H9 (cell line): ENCODE results near the gene SRSF7. TPM values are rescaled to one million over a fixed set of nuclear protein-coding genes. Genes with fewer than 3 reads are reported as not detected.

Experiments
- DNase-seq: peaks from one replicate; pipeline ENCODE4 v3.0.0-alpha.2; 2017
- H2AFZ ChIP-seq: one replicate; pipeline ENCODE4 v1.6.1; 2013; ENCODE audit warnings: mild to moderate bottlenecking, low read length, control low read depth, moderate library complexity
- H2AK5ac ChIP-seq: 2 replicates; pipeline ENCODE4 v1.6.1; 2013; ENCODE audit warnings: low read length, control low read depth, mixed read lengths; ENCODE audit not compliant: insufficient read length
- H2BK120ac ChIP-seq: one replicate; pipeline ENCODE4 v1.6.1; 2013; ENCODE audit warnings: low read depth, mild to moderate bottlenecking, low read length, control low read depth, inconsistent platforms; ENCODE audit not compliant: poor library complexity, severe bottlenecking
- H2BK12ac ChIP-seq: 2 replicates; pipeline ENCODE4 v1.6.1; 2013; ENCODE audit warnings: low read length, control low read depth, mixed read lengths, low read depth; ENCODE audit not compliant: insufficient read length
- H2BK15ac ChIP-seq: 2 replicates; pipeline ENCODE4 v1.6.1; 2013; ENCODE audit warnings: low read depth, low read length, control low read depth
- H2BK20ac ChIP-seq: one replicate; pipeline ENCODE4 v1.6.1; 2013; ENCODE audit warnings: low read depth, mild to moderate bottlenecking, low read length, control low read depth, inconsistent platforms; ENCODE audit not compliant: poor library complexity, severe bottlenecking
- H2BK5ac ChIP-seq: 2 replicates; pipeline ENCODE4 v1.6.1; 2013; ENCODE audit warnings: low read length, control low read depth, mixed read lengths; ENCODE audit not compliant: insufficient read length
- H3K14ac ChIP-seq: 2 replicates; pipeline ENCODE4 v1.6.1; 2013; ENCODE audit warnings: low read length, control low read depth; ENCODE audit not compliant: insufficient read depth
- H3K18ac ChIP-seq: 2 replicates; pipeline ENCODE4 v1.6.1; 2013; ENCODE audit warnings: low read depth, mild to moderate bottlenecking, mixed read lengths, low read length, control low read depth; ENCODE audit not compliant: insufficient read length
- H3K23ac ChIP-seq: 2 replicates; pipeline ENCODE4 v1.6.1; 2013; ENCODE audit warnings: low read length, control low read depth, mixed read lengths, low read depth; ENCODE audit not compliant: insufficient read length
- H3K23me2 ChIP-seq: 2 replicates; pipeline ENCODE4 v1.6.1; 2013; ENCODE audit warnings: low read depth, mild to moderate bottlenecking, mixed read lengths, low read length, control low read depth; ENCODE audit not compliant: insufficient read length, poor library complexity, severe bottlenecking
- H3K27ac ChIP-seq: 2 replicates; pipeline ENCODE4 v1.5.1; 2013; ENCODE audit warnings: low read length, control low read depth, mixed read lengths, low read depth; ENCODE audit not compliant: insufficient read length
- H3K27me3 ChIP-seq: 2 replicates; pipeline ENCODE4 v1.6.1; 2013; ENCODE audit warnings: low read length, control low read depth, inconsistent platforms; ENCODE audit not compliant: insufficient read depth
- H3K4ac ChIP-seq: 2 replicates; pipeline ENCODE4 v1.6.1; 2013; ENCODE audit warnings: low read depth, mild to moderate bottlenecking, control low read depth, inconsistent platforms, low read length, moderate library complexity
- H3K4me1 ChIP-seq: 2 replicates; pipeline ENCODE4 v1.6.1; 2013; ENCODE audit warnings: low read length, control low read depth, inconsistent platforms; ENCODE audit not compliant: insufficient read depth
- H3K4me2 ChIP-seq: 2 replicates; pipeline ENCODE4 v1.6.1; 2013; ENCODE audit warnings: low read length, control low read depth, mixed read lengths; ENCODE audit not compliant: insufficient read length, insufficient read depth
- H3K56ac ChIP-seq: 2 replicates; pipeline ENCODE4 v1.6.1; 2013; ENCODE audit warnings: low read depth, mild to moderate bottlenecking, mixed read lengths, low read length, control low read depth; ENCODE audit not compliant: insufficient read length
- H3K79me1 ChIP-seq: 2 replicates; pipeline ENCODE4 v1.6.1; 2013; ENCODE audit warnings: low read depth, mild to moderate bottlenecking, moderate library complexity, low read length, control low read depth, inconsistent platforms; ENCODE audit not compliant: insufficient read depth, poor library complexity, severe bottlenecking
- H3K79me2 ChIP-seq: 2 replicates; pipeline ENCODE4 v1.6.1; 2013; ENCODE audit warnings: low read length, control low read depth, inconsistent platforms; ENCODE audit not compliant: insufficient read depth
- H3K9ac ChIP-seq: 2 replicates; pipeline ENCODE4 v1.6.1; 2013; ENCODE audit warnings: low read length, control low read depth, mixed read lengths; ENCODE audit not compliant: insufficient read length; ENCODE audit errors: extremely low read depth
- H3K9me3 ChIP-seq: one replicate; pipeline ENCODE4 v1.6.1; 2013; ENCODE audit warnings: low read depth, low read length, inconsistent platforms; ENCODE audit not compliant: control insufficient read depth
- H3T11ph ChIP-seq: one replicate; pipeline ENCODE4 v1.6.1; 2013; ENCODE audit warnings: mild to moderate bottlenecking, low read length, control low read depth, inconsistent platforms
- H4K20me1 ChIP-seq: one replicate; pipeline ENCODE4 v1.6.1; 2013; ENCODE audit not compliant: control insufficient read depth, insufficient read length, insufficient read depth
- H4K5ac ChIP-seq: 2 replicates; pipeline ENCODE4 v1.6.1; 2013; ENCODE audit warnings: low read depth, mild to moderate bottlenecking, mixed read lengths, low read length, control low read depth; ENCODE audit not compliant: insufficient read length
- H4K8ac ChIP-seq: replicated peaks from 2 replicates; pipeline ENCODE4 v1.6.1; 2013; ENCODE audit warnings: low read length, control low read depth, mixed read lengths, low read depth; ENCODE audit not compliant: insufficient read length
- H4K91ac ChIP-seq: 2 replicates; pipeline ENCODE4 v1.6.1; 2013; ENCODE audit warnings: low read depth, mild to moderate bottlenecking, moderate library complexity, mixed read lengths, low read length, control low read depth; ENCODE audit not compliant: insufficient read length
- H3K27ac Mint-ChIP-seq, 3 experiments: 2 replicates in 2 of 3; 3 replicates in 1 of 3; pipeline ENCODE4 v1.8.0; 2020 to 2021; ENCODE audit warnings: mixed read lengths in 3 of 3, mild to moderate bottlenecking in 1 of 3, moderate library complexity in 1 of 3
- H3K27me3 Mint-ChIP-seq: 2 replicates; pipeline ENCODE4 v1.8.0; 2021; ENCODE audit warnings: low read depth, mild to moderate bottlenecking, moderate library complexity, mixed read lengths
- H3K36me3 Mint-ChIP-seq, 3 experiments: 2 replicates in 2 of 3; 3 replicates in 1 of 3; pipeline ENCODE4 v1.8.0; 2020 to 2021; ENCODE audit warnings: low read depth in 3 of 3, mixed read lengths in 3 of 3; ENCODE audit not compliant: insufficient read depth in 1 of 3
- H3K4me1 Mint-ChIP-seq, 2 experiments: 2 replicates each; pipeline ENCODE4 v1.8.0; 2020; ENCODE audit warnings: mixed read lengths in 2 of 2
- H3K4me3 Mint-ChIP-seq, 2 experiments: 2 replicates in 1 of 2; 3 replicates in 1 of 2; pipeline ENCODE4 v1.8.0; 2020 to 2021; ENCODE audit warnings: mild to moderate bottlenecking in 2 of 2, mixed read lengths in 2 of 2, moderate library complexity in 1 of 2
- H3K9me3 Mint-ChIP-seq, 2 experiments: 2 replicates in 1 of 2; 3 replicates in 1 of 2; pipeline ENCODE4 v1.8.0; 2020; ENCODE audit warnings: mild to moderate bottlenecking in 2 of 2, mixed read lengths in 2 of 2, moderate library complexity in 1 of 2
- WGBS: extraction: QIAGEN DNeasy Blood & Tissue Kit; methylation state at CpG from one replicate; pipeline ENCODE4 v1.1.7; 2013; ENCODE audit warnings: missing lambda C conversion rate, low lambda C conversion rate, mixed read lengths; ENCODE audit not compliant: insufficient read length; ENCODE audit errors: extremely low coverage; 5-methylcytosine and 5-hydroxymethylcytosine counted together
- total RNA-seq: library from RNA; stranded (reverse); gene quantifications from 2 replicates; pipeline ENCODE4 v1.2.1, GENCODE V29; 2021
- TF ChIP-seq, protein P1 (sequence below): fragments of 200-600 bp; sonication (generic); conservative IDR thresholded peaks from 3 replicates; pipeline ENCODE4 v1.8.0; 2021; ENCODE audit warnings: antibody characterized with exemption, mild to moderate bottlenecking

SRSF7 gene
- total RNA-seq, 1 experiment from 2014 or later: 576 TPM

DNA sequence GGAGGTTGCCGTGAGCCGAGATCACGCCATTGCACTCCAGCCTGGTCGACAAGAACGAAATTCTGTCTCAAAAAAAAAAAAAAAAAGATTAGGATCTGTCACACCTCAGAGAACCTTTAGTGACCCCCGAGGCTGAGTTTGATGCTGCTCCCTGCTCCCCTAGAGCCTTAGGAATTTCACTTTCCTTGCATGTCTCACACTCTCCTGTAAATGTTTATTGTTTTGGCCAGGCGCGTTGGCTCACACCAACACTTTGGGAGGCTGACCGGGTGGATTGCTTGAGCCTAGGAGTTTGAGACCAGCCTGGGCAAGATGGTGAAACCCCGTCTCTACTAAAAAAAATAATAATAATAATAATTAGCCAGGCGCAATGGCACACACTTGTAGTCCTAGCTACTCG lies 31.5 kb downstream of the SRSF7 start:
- Mint-ChIP-seq H3K9me3 (no peaks in the 10 kb centered on the region), H3K4me3 (no peak overlapping the region), H3K27ac (no peak overlapping the region), H3K27me3 (no peaks in the 10 kb centered on the region), H3K36me3 (no peaks in the 10 kb centered on the region; a peak in 2 of 7 replicates), H3K4me1 (no peaks in the 10 kb centered on the region)
- Histone ChIP-seq H2BK5ac (no peak overlapping the region), H3K79me2 (no peaks in the 10 kb centered on the region), H2BK20ac (no peak overlapping the region), H4K20me1 (no peaks in the 10 kb centered on the region), H3K4me2 (no peak overlapping the region), H3K4ac (no peak overlapping the region), H3K27me3 (no peaks in the 10 kb centered on the region), H2BK120ac (no peak overlapping the region), H3K56ac (no peak overlapping the region), H4K5ac (no peak overlapping the region), H2BK15ac (no peak overlapping the region), H3T11ph (no peak overlapping the region), H4K8ac (no peak overlapping the region), H4K91ac (no peak overlapping the region), H3K18ac (no peak overlapping the region), H3K79me1 (no peaks in the 10 kb centered on the region), H3K9ac (no peak overlapping the region), H3K14ac (no peak overlapping the region), H3K9me3 (no peaks in the 10 kb centered on the region), H3K27ac (no peak overlapping the region), H2AK5ac (no peak overlapping the region), H2AFZ (no peak overlapping the region), H3K23ac (no peak overlapping the region), H3K23me2 (no peaks in the 10 kb centered on the region), H3K4me1 (no peaks in the 10 kb centered on the region), H2BK12ac (no peak overlapping the region)
- WGBS: no CpG with 5 or more reads among the region's 12 CpGs
- DNase-seq: no peak
- TF ChIP-seq, protein P1, sequence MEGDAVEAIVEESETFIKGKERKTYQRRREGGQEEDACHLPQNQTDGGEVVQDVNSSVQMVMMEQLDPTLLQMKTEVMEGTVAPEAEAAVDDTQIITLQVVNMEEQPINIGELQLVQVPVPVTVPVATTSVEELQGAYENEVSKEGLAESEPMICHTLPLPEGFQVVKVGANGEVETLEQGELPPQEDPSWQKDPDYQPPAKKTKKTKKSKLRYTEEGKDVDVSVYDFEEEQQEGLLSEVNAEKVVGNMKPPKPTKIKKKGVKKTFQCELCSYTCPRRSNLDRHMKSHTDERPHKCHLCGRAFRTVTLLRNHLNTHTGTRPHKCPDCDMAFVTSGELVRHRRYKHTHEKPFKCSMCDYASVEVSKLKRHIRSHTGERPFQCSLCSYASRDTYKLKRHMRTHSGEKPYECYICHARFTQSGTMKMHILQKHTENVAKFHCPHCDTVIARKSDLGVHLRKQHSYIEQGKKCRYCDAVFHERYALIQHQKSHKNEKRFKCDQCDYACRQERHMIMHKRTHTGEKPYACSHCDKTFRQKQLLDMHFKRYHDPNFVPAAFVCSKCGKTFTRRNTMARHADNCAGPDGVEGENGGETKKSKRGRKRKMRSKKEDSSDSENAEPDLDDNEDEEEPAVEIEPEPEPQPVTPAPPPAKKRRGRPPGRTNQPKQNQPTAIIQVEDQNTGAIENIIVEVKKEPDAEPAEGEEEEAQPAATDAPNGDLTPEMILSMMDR: no peak
